NCI-H2227 (cell line): ENCODE measurements around the gene ZSCAN20.

ENCODE experiments used
- DNase-seq: peaks from one replicate; lab custom pipeline; 2025; ENCODE audit not compliant: unreplicated experiment; lab: John Stamatoyannopoulos, UW

The ZSCAN20 gene

DNA sequence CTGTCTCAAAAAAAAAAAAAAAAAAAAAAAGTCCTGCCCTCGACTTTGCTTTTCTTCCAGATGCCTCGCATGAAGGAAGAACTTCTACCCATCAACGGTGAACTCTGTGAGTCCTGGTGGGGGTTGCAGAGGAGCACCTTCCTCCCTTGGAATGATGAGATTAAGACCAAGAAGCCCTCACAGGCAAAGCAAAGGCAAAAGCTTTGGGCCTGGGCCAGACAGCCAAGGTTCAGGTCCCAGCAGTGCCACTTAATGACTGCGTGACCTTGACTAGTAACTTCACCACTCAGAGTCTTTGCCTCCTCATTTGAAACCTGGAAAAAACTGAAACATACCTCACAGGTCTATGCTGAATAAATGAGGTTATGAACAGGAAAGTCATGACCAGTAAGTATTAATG lies 55.5 kb downstream of the ZSCAN20 start:
- no peak for DNase-seq

DNA sequence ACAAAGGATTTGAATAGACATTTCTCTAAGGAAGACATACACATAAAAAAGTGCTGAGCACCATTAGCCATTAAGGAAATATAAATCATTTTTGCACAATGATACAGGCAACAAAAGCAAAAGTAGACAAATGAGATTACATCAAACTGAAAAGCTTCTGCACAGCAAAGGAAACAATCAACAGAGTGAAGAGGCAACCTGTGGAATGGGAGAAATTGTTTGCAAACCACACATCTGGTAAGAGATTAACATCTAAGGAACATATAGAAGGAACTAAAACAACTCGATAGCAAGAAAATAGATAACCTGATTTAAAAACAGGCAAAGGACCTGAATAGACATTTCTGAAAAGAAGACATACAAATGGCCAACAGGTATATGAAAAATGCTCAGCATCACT lies 57.5 kb downstream of the ZSCAN20 start:
- no peak for DNase-seq

- DNase-seq = no peak
These were observed 59.8 kb downstream of the ZSCAN20 start for GRCh38 chr1:33532250-33532649.

- no peak for DNase-seq
These were observed 60.5 kb downstream of the ZSCAN20 start for GRCh38 chr1:33532936-33533335.

DNA sequence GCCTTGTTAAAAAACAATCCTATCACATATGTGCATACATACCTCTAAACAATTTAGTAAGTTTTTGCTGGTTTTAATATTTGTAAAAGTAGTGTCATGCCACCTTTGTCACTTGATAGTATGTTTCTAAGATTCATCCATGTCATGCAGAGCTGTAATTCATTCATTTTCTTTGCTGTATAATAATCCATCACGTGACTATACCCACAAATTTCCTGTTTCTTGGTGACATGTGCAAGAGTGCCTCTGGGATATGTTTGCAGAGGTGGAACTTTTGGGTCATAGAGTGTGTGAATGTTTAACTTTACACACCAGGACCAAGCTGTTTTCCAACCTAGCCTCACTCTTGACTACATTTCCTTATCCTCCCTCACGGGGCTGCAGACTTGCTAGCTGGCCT lies 62.9 kb downstream of the ZSCAN20 start:
- DNase-seq = no peak

DNA sequence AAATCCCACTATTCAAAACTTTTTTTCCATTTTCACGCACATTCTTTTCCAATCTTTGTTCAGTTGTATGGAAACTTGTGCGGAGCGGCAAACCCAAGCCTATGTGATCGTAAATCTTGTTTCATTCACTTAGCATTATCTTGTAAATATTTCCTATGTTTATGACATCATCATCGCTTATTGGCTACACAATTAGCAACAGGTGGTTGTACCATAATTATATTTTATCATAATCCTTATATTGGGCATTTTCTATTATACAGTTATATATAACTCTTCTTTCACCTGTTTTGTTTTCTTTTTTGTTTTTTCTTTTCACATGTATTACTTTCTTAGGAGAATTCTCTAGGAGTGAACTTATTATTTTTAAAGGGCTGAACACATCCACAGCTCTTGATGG lies 65.4 kb downstream of the ZSCAN20 start:
- DNase-seq = no peak

GRCh38 chr1:33541966-33542365 lies 69.5 kb downstream of the ZSCAN20 start:
- DNase-seq = no peak
